OCI-M2 (cell line): ENCODE measurements around the gene SH2B3.
"Not testable (repeated sequence)": the region's sequence is repeated elsewhere in the genome, so short reads cannot be mapped to it uniquely, and the experiment has no call there.

ENCODE experiments used
- DNase-seq: peaks from one replicate; lab custom pipeline; 2025; ENCODE audit not compliant: unreplicated experiment; lab: John Stamatoyannopoulos, UW

Gene SH2B3

GRCh38 chr12:111405859-111406473 is at the start of gene SH2B3:
TSS of gene SH2B3 (plus strand) at chr12:111405923. CDS start at chr12:111418146, 12,223 bp downstream.
- DNase-seq: no peak

- no peak for DNase-seq
Measured at GRCh38 chr12:111359231-111359913, 46.4 kb upstream of the SH2B3 start.

- no peak for DNase-seq
Measured at GRCh38 chr12:111359914-111360276, 45.8 kb upstream of the SH2B3 start.

- no peak for DNase-seq
Measured at GRCh38 chr12:111360325-111360930, 45.3 kb upstream of the SH2B3 start.

- no peak for DNase-seq
Measured at GRCh38 chr12:111361073-111361716, 44.5 kb upstream of the SH2B3 start.

GRCh38 chr12:111361717-111362576 is 43.8 kb upstream of the SH2B3 start:
- DNase-seq: no peak

GRCh38 chr12:111362687-111363475 is 42.8 kb upstream of the SH2B3 start:
- no peak for DNase-seq

GRCh38 chr12:111363578-111363977 is 42.1 kb upstream of the SH2B3 start:
- DNase-seq: no peak

GRCh38 chr12:111366075-111366474 is 39.6 kb upstream of the SH2B3 start:
- DNase-seq: no peak

GRCh38 chr12:111366583-111366982 is 39.1 kb upstream of the SH2B3 start:
- DNase-seq: no peak

- DNase-seq: no peak
Measured at GRCh38 chr12:111367661-111368221, 38.0 kb upstream of the SH2B3 start.

GRCh38 chr12:111368291-111368787 is 37.4 kb upstream of the SH2B3 start:
- no peak for DNase-seq

GRCh38 chr12:111368788-111369495 is 36.8 kb upstream of the SH2B3 start, which contains the start of gene PHETA1:
TSS of gene PHETA1 (minus strand) at chr12:111369095. CDS start at chr12:111363427, 5,668 bp downstream.
- DNase-seq: peak; percentile 44

GRCh38 chr12:111369496-111370220 is 36.1 kb upstream of the SH2B3 start:
- no peak for DNase-seq

- not testable (repeated sequence) for DNase-seq
Measured at GRCh38 chr12:111373231-111373630, 32.5 kb upstream of the SH2B3 start.

- no peak for DNase-seq
Measured at GRCh38 chr12:111377440-111377839, 28.3 kb upstream of the SH2B3 start.

GRCh38 chr12:111379942-111380554 is 25.7 kb upstream of the SH2B3 start:
- DNase-seq: no peak

- DNase-seq: no peak
Measured at GRCh38 chr12:111384596-111384995, 21.1 kb upstream of the SH2B3 start.
